K562 (cell line): ENCODE measurements around the gene FUT2.

Experiments used
- BHLHE40 ChIP-seq: IDR thresholded peaks from 2 replicates; pipeline ENCODE4 v1.6.1; 2011; ENCODE audit warnings: low read length, improper control_type of control experiment
- EP300 ChIP-seq: IDR thresholded peaks from 2 replicates; pipeline ENCODE4 v1.6.1; 2012; ENCODE audit warnings: low read length, improper control_type of control experiment
- GTF2A2 ChIP-seq: IDR thresholded peaks from 2 replicates; pipeline ENCODE4 v1.6.1; 2016; ENCODE audit warnings: mild to moderate bottlenecking, missing genetic modification characterization, missing compliant biosample characterization
- POLR2A ChIP-seq: fragments of 450-650 bp; conservative IDR thresholded peaks from 2 replicates; pipeline ENCODE4 v1.6.1; 2016
- TF ChIP-seq, protein P1 (sequence below), 3 experiments: IDR thresholded peaks in 2 of 3; conservative IDR thresholded peaks in 1 of 3; 2 replicates each; pipeline ENCODE4 v1.5.1; 2011 to 2012; ENCODE audit warnings: low read length in 3 of 3, mild to moderate bottlenecking in 3 of 3, control low read depth in 2 of 3, improper control_type of control experiment in 1 of 3, inconsistent platforms in 1 of 3, low read depth in 1 of 3, mixed read lengths in 1 of 3, moderate library complexity in 1 of 3; ENCODE audit not compliant: insufficient read depth in 2 of 3
- TF ChIP-seq, protein P2 (sequence below): fragments of 250-450 bp; sonication (Bioruptor Pico); IDR thresholded peaks from 2 replicates; pipeline ENCODE4 v1.4.0; 2020; ENCODE audit warnings: borderline replicate concordance

DNA sequence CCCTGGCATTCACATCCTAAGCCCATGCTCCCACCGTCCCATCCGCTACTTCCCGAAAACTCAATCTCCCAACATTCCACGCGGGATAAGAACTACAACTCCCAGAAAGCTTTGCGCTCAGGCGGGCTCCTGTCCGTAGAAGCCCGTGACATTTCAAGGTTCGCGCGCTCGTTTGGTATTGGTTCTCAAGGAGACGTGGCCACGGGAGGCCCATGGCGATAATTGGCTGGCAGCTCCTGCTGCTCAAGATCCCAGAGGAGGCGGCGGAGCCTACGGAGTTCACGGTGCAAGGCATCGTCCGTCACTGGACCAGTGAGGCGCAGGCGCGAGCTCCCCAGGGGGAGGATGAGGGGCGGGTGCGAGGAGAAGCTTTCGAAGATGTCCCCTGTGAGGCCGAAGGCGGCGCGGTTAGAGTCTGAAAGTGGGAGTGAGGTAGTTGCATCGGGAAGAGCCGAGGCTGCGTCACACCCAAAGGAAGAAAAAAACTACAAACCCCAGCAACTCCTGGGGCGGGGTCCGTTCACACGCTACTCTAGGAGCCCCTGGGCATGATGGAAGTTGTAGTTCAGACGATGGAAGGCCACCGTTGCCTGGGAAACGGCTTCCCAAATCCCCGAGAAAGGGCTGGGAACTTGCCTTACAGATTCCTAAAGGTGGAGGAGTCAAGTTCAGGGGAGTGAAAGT is 25.0 kb downstream of the FUT2 start:
- TF ChIP-seq GTF2A2 (tag) (no peak), POLR2A (peak; percentile 61), BHLHE40 (peak; percentile 81), EP300 (no peak)
- TF ChIP-seq, protein P1, sequence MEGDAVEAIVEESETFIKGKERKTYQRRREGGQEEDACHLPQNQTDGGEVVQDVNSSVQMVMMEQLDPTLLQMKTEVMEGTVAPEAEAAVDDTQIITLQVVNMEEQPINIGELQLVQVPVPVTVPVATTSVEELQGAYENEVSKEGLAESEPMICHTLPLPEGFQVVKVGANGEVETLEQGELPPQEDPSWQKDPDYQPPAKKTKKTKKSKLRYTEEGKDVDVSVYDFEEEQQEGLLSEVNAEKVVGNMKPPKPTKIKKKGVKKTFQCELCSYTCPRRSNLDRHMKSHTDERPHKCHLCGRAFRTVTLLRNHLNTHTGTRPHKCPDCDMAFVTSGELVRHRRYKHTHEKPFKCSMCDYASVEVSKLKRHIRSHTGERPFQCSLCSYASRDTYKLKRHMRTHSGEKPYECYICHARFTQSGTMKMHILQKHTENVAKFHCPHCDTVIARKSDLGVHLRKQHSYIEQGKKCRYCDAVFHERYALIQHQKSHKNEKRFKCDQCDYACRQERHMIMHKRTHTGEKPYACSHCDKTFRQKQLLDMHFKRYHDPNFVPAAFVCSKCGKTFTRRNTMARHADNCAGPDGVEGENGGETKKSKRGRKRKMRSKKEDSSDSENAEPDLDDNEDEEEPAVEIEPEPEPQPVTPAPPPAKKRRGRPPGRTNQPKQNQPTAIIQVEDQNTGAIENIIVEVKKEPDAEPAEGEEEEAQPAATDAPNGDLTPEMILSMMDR (IDR thresholded peaks at IDR 0.05 in 2 of 3, conservative IDR thresholded peaks at IDR 0.05 in 1 of 3; ENCODE audit: insufficient read depth in 2 of 3, low read depth in 1 of 3, low read length in 3 of 3): 0 out of 6 replicates have a peak, but pooled peaks of 1 of the 3 experiments have one; percentile 10
- TF ChIP-seq, protein P2, sequence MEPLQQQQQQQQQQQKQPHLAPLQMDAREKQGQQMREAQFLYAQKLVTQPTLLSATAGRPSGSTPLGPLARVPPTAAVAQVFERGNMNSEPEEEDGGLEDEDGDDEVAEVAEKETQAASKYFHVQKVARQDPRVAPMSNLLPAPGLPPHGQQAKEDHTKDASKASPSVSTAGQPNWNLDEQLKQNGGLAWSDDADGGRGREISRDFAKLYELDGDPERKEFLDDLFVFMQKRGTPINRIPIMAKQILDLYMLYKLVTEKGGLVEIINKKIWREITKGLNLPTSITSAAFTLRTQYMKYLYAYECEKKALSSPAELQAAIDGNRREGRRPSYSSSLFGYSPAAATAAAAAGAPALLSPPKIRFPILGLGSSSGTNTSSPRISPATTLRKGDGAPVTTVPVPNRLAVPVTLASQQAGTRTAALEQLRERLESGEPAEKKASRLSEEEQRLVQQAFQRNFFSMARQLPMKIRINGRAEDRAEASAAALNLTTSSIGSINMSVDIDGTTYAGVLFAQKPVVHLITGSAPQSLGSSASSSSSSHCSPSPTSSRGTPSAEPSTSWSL (CRISPR knock-in tag): no peak
